Activated CD4-positive, CD25-positive, alpha-beta regulatory T cell treated with anti-CD3 and anti-CD28 coated beads, Interleukin-2, amount 50 U/mL, for 72 hours (primary cell): ENCODE results near the gene TRDN.
"Not testable (repeated sequence)": the region's sequence is repeated elsewhere in the genome, so short reads cannot be mapped to it uniquely, and the experiment has no call there.

Source experiments
- DNase-seq: peaks from one replicate; pipeline ENCODE4 v3.0.0; 2021

The TRDN gene

GRCh38 chr6:123629258-123629941, 7.3 kb downstream of the TRDN start:
- no peak for DNase-seq

DNA sequence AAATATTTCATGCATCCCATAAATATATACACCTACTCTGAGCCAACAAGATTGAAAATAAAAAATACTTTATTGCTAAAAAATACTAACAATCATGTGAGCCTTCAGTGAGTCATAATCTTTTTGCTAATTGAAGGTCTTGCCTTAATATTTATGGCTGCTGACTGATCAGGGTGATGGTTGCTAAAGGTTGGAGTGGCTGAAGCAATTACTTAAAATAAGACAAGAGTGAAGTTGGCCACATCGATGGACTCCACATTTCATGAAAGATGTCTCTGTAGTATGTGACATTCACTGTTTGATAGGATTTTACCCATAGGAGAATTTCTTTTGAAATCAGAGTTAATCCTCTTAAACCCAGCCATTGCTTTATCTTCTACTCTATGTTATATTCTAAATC, 11.1 kb downstream of the TRDN start:
- no peak for DNase-seq

DNA sequence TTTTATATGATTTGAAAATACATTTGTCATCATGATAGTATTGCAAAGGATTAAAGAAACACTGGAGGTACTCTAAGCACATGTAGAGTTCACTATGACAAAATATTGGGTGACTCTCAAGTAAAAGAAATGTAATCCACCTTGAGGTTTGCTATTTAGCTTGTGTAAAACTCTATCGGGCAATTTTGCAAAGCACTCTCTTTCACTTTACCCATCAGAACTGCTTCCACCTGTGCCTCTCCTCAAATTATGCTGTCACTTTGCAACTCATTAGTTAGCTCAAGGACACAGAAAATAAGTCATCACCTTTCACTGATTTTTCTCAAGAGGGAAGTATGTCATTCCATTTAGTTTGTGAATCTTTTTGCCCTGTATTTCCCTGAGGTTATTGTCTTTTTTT, 14.0 kb downstream of the TRDN start:
- DNase-seq, result no peak

- no peak for DNase-seq
These were observed 17.6 kb downstream of the TRDN start for GRCh38 chr6:123619156-123619555.

- DNase-seq, result no peak
These were observed 19.8 kb downstream of the TRDN start for GRCh38 chr6:123616942-123617341.

DNA sequence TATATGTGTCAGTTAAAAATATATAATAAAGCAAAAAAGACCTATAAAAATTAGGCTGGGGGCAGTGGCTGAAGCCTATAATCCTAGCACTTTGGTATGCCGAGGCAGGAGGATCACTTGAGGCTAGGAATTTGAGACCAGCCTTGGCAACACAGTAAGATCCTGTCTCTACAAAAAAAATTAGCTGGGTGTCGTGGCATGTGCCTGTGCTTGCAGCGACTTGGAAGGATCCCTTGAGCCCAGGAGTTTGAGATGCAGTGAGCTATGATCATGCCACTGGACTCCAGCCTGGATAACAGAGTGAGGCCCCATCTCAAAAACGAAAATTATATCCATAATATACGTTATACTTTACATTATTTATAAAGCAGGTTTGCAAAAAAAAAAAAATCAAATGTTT, 20.7 kb downstream of the TRDN start:
- no peak for DNase-seq

DNA sequence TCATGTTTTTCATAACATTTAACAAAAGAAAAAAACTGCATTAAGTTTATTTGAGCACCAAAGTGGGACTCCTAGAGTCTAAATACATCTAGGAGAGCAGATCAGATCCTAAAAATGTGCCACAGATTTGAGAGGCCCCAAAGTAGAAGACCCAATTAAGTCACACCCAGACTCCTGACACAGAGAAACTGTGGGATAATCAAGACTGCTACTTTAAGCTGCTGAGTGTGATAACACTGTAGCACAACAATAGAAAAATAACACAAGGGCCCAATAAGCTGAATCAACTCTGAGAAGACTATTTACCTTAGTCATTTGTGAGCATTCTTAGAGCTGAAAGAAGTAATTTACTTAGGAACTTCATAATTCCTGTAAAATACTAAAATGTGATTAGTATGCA, 26.0 kb downstream of the TRDN start:
- no peak for DNase-seq

DNA sequence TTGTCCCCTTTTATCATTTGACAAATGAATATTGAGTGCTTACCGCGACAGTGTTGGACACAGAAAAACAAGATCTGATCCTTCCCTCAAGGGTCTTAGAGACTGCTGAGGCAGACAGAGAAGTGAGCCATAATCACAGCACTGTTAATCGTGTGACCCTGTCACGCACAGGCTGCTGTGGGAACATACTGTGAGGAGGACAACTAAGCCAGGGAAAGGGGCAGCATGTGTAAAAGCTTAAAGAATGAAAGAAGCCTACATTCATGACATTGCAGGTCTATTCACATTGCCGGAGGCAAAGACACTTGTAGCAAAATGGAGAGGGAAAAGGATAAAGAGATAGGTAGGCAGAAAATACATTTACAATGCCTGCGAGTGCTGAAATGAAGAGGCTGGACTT, 32.7 kb downstream of the TRDN start:
- DNase-seq, result no peak

GRCh38 chr6:123598011-123598410, 38.7 kb downstream of the TRDN start:
- DNase-seq, result no peak

DNA sequence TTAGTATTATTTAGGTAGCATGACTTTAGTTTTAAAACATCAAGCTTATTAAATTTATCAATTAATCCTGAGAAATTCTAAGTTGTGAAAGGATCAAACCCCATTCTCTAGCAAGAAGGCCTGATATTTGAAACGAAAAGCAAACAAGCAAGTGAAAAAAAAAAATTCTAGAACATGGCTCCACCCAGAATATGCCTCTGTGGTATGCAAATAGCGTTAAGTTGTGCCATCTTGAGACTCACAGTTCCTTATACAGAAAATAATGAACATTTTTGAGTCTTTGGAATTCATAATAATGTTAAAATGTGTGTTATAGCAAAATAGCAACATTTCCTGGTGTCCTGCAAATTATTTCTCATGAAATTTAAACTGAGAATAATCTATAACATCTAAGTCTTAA, 42.0 kb downstream of the TRDN start:
- no peak for DNase-seq

DNA sequence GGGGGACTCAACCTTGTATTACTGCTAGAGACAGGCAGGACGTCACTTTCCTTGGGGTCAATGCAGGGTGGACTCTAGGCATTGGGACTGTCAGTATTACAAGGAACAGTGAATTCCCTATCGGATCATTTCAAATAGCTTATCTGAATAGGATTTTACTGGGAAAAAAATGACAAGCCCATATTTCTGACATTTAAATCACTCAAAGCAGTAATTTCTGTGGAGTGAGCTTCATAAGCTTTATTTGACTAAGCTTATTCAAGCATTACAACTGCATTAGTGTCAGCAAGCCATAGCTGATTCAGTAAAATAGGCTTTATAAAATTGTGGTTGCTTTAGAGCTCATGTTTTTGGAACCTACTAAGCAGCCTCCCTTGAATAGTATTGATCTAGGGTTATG, 44.3 kb downstream of the TRDN start:
- DNase-seq, result no peak

DNA sequence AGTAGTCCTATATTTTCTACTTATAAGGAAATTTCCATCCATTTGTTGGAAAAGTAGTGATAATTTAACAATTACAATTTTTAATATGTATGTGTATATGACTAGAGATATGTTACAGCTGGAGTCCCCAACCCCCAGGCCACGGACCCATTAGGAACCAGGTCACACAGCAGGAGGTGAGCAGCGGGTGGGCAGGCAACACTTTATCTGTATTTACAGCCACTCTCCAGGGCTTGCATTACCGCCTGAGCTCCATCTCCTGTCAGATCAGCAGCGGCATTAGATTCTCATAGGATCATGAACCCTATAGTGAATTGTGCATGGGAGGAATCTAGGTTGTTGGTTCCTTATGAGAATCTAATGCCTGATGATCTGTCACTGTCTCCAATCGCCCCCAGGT, 46.8 kb downstream of the TRDN start:
- no peak for DNase-seq

GRCh38 chr6:123589317-123589716, 47.4 kb downstream of the TRDN start:
- DNase-seq, result no peak

- no peak for DNase-seq
These were observed 48.2 kb downstream of the TRDN start for GRCh38 chr6:123588546-123588895.

GRCh38 chr6:123587838-123588545, 48.8 kb downstream of the TRDN start:
- DNase-seq, result no peak

GRCh38 chr6:123587407-123587806, 49.3 kb downstream of the TRDN start:
- not testable (repeated sequence) for DNase-seq

DNA sequence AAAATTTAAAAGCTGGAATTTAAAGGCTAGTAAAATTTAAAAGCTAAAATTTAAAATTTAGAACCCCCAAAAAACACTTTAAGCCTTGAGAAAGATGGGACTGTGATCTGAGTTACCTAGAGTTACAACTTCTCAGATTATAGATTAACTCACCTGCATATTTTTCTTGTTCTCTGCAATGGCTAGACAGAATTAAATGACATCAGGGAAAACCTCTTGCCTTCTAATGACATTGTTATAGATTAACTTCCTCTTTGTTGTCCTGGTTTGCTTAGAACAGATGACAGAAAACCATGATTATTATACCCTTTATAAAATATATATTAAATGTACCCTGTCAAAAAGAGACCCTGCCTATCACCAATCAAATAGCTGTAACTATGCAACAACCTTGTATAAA, 56.4 kb downstream of the TRDN start:
- DNase-seq, result no peak

- no peak for DNase-seq
These were observed 61.6 kb downstream of the TRDN start for GRCh38 chr6:123575188-123575587.

GRCh38 chr6:123570813-123571684, 65.7 kb downstream of the TRDN start:
- DNase-seq, result no peak

DNA sequence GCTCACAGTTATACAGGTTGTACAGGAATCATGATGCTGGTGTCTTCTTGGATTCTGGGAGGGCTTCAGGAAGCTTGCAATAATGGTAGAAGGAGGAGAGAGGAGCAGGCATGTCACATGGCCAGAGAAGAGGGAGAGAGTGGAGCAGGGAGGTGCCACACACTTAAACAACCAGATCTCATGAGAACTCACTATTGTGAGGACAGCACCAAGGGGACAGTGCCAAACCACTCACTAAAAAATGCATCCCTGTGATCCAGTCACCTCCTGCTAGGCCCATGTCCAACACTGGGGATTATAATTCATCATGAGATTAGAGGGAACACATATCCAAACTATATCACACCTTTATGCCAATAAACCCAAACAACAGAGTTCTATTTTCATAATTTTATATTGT, 67.2 kb downstream of the TRDN start:
- DNase-seq, result no peak

DNA sequence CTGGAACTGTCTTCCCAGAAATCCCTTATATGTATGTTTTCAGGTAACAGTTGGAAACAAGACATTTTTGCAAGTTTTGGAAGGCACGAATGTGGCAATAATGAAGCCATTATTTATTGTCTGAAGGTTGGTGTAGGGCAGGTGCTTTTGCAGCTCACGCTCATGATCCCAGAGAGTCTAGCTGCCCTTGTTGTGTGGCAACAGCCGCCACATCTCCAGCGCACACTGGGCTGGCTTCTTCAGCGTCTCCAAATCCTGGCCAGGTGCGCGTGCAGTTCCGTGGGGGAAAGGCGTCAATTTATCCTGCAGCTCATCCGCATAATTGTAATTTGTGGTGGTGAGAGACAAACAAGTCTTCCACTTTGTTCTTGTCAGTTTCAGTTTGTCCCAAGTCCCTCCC, 71.2 kb downstream of the TRDN start:
- no peak for DNase-seq

DNA sequence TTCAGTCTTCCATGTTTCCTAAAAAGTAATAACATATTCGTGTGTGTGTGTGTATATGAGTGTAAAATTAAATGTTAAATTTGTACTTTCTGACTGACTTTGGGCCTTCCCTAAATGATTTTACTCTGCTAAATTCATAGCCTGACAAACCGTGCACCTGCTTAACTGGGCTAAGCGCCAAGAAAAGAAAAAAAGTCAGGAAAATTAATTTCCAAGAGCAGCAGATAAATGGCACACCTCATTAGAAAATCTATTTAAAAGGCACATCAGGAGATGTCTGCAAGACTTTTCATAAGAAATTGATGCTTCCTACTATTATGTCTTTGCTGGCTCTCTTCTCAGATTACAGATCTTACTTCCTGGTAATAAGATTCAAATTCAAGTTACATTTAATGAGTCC, 72.4 kb downstream of the TRDN start:
- no peak for DNase-seq

DNA sequence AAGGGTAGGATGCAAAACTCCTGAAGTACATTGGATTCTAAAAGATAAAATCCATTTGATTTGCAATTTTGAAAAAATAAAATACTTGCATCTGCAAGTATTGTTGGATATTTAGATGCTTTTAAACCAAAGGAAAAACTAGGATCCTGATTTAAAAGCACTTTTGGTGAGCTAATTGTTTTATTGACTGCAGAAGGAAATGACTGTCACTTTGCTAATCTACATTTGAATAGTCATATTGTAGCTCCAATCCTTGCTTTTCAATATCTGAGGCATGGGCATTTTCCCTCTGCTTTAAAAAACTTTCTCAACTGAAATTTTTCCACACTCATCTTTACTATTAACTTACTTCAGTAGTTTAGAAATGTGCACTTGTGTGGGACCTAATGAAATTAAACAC, 74.1 kb downstream of the TRDN start:
- DNase-seq, result no peak

DNA sequence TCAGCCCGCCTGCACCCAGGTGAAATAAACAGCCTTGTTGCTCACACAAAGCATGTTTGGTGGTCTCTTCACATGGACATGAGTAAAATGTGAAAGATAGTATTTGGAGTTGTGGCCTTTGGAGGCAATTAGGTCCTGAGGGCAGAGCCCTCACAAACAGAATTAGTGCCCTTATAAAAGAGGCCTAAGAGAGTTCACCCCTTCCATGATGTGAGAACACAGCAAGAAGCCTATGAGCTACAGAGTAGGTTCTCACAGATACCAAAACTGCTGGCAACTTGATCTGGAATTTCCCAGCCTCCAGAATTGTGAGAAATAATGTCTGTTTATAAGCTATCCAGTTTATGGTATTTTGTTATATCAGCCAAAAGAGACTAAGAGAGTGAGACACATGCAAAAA, 74.5 kb downstream of the TRDN start:
- no peak for DNase-seq
